ENCODE measurements around the gene HOXD1.

Gene HOXD1

GRCh38 chr2:176167398-176167797 lies 21.1 kb upstream of the HOXD1 start:
- DNase-seq = no peak

GRCh38 chr2:176169181-176169580 lies 19.3 kb upstream of the HOXD1 start:
- no peak for DNase-seq

- DNase-seq = no peak
These were observed 18.8 kb upstream of the HOXD1 start for GRCh38 chr2:176169711-176170110.

GRCh38 chr2:176170602-176171305 lies 17.7 kb upstream of the HOXD1 start:
- DNase-seq = no peak

GRCh38 chr2:176171351-176172006 lies 17.0 kb upstream of the HOXD1 start:
- DNase-seq = no peak

GRCh38 chr2:176172007-176172894 lies 16.2 kb upstream of the HOXD1 start:
- DNase-seq = no peak

- DNase-seq = no peak
These were observed 15.4 kb upstream of the HOXD1 start for GRCh38 chr2:176172895-176173566.

- DNase-seq = no peak
These were observed 14.7 kb upstream of the HOXD1 start for GRCh38 chr2:176173567-176174381.

- no peak for DNase-seq
These were observed 14.1 kb upstream of the HOXD1 start for GRCh38 chr2:176174382-176174823.

GRCh38 chr2:176174824-176175708 lies 13.4 kb upstream of the HOXD1 start:
- no peak for DNase-seq

GRCh38 chr2:176175709-176176607 lies 12.5 kb upstream of the HOXD1 start:
- DNase-seq = no peak

- DNase-seq = no peak
These were observed 10.9 kb upstream of the HOXD1 start for GRCh38 chr2:176177580-176178037.

- no peak for DNase-seq
These were observed 10.3 kb upstream of the HOXD1 start for GRCh38 chr2:176178038-176178756.

GRCh38 chr2:176178757-176179295 lies 9.6 kb upstream of the HOXD1 start:
- DNase-seq = no peak

GRCh38 chr2:176181551-176181950 lies 6.9 kb upstream of the HOXD1 start:
- DNase-seq = no peak

GRCh38 chr2:176182671-176183070 lies 5.8 kb upstream of the HOXD1 start:
- no peak for DNase-seq

GRCh38 chr2:176184749-176185148 lies 3.7 kb upstream of the HOXD1 start:
- DNase-seq = no peak

GRCh38 chr2:176186024-176186423 lies 2.4 kb upstream of the HOXD1 start:
- DNase-seq = no peak
